Gastroesophageal sphincter (tissue), 4 donors: ENCODE data around the gene PDZD4. TPM values are rescaled to one million over a fixed set of nuclear protein-coding genes. Genes with fewer than 3 reads are reported as not detected.

Source experiments
- ATAC-seq: fragments of 150-250 bp; one replicate; pipeline ENCODE4 v1.9.1; 2016; ENCODE audit warnings: mild to moderate bottlenecking, moderate library complexity
- H3K27ac ChIP-seq, 4 donors: fragments of 200-600 bp; sonication (generic) in 3 of 4; 1 replicate in 3 of 4; 2 replicates in 1 of 4; pipeline ENCODE4 v1.5.1; 2016 to 2019
- H3K27me3 ChIP-seq: fragments of 200-600 bp; sonication (generic); one replicate; pipeline ENCODE4 v1.5.1; 2019
- H3K36me3 ChIP-seq, 2 donors: fragments of 200-600 bp; sonication (generic); one replicate each; pipeline ENCODE4 v1.5.1; 2019; ENCODE audit warnings: control low read depth in 1 of 2
- H3K4me1 ChIP-seq, 3 donors: fragments of 200-600 bp; sonication (generic); 1 replicate in 2 of 3; 2 replicates in 1 of 3; pipeline ENCODE4 v1.5.1; 2016 to 2019; ENCODE audit warnings: control low read depth in 2 of 3
- H3K4me3 ChIP-seq, 2 donors: fragments of 200-600 bp; sonication (generic); one replicate each; pipeline ENCODE4 v1.5.1; 2019; ENCODE audit warnings: mild to moderate bottlenecking in 1 of 2, moderate library complexity in 1 of 2
- H3K9me3 ChIP-seq, 3 donors: fragments of 200-600 bp; sonication (generic); one replicate each; pipeline ENCODE4 v1.5.1; 2017 to 2019; ENCODE audit warnings: control low read depth in 2 of 3
- EP300 ChIP-seq: sonication (generic); formaldehyde crosslinking; IDR thresholded peaks from one replicate; pipeline ENCODE4 v1.6.1; 2017; ENCODE audit warnings: antibody characterized with exemption, mild to moderate bottlenecking
- POLR2A ChIP-seq, 2 donors: fragments of 450-650 bp; IDR thresholded peaks; one replicate each; pipeline ENCODE4 v1.6.1; 2017; ENCODE audit warnings: antibody characterized with exemption in 2 of 2, mild to moderate bottlenecking in 2 of 2, moderate library complexity in 1 of 2
- POLR2AphosphoS5 ChIP-seq: sonication (generic); formaldehyde crosslinking; IDR thresholded peaks from one replicate; pipeline ENCODE4 v1.6.1; 2017; ENCODE audit warnings: antibody characterized with exemption
- WGBS, 2 donors: methylation state at CpG; one replicate each; pipeline ENCODE4 v1.1.5; 2018; ENCODE audit warnings: low coverage in 1 of 2; 5-methylcytosine and 5-hydroxymethylcytosine counted together
- total RNA-seq, 4 donors: library from RNA; depleted of rRNA; stranded (reverse); fragments of >200 nt; gene quantifications; one replicate each; pipeline ENCODE4 v1.1.0, GENCODE V29; 2016
- TF ChIP-seq, protein P1 (sequence below), 4 experiments: fragments of 200-600 bp in 2 of 4; fragments of 450-650 bp in 2 of 4; sonication (generic) in 1 of 4; IDR thresholded peaks; one replicate each; pipeline ENCODE4 v1.5.1; 2017 to 2019; ENCODE audit warnings: antibody characterized with exemption in 4 of 4, mild to moderate bottlenecking in 2 of 4, moderate library complexity in 2 of 4

PDZD4 gene
- total RNA-seq, 4 donors from 2014 or later = 10.6 to 48.5 (median 26.4) TPM

- ATAC-seq = peak; percentile 95
- Histone ChIP-seq H3K9me3 (no peaks in the 10 kb centered on the region), H3K4me3 (peak within 1 kb of the TSS; percentile 66 to 73), H3K36me3 (peaks cover 0 to 41% of the 10 kb centered on the region in 2 donors), H3K4me1 (peaks cover 0 to 54% (median 9%) of the 10 kb centered on the region in 3 donors), H3K27me3 (no peaks in the 10 kb centered on the region), H3K27ac (peak within 1 kb of the TSS; percentile 92 to 96 (median 94))
- TF ChIP-seq POLR2A (IDR thresholded peaks at IDR 0.05) (peak; percentile 49 to 50), POLR2AphosphoS5 (peak; percentile 32)
- TF ChIP-seq, protein P1, sequence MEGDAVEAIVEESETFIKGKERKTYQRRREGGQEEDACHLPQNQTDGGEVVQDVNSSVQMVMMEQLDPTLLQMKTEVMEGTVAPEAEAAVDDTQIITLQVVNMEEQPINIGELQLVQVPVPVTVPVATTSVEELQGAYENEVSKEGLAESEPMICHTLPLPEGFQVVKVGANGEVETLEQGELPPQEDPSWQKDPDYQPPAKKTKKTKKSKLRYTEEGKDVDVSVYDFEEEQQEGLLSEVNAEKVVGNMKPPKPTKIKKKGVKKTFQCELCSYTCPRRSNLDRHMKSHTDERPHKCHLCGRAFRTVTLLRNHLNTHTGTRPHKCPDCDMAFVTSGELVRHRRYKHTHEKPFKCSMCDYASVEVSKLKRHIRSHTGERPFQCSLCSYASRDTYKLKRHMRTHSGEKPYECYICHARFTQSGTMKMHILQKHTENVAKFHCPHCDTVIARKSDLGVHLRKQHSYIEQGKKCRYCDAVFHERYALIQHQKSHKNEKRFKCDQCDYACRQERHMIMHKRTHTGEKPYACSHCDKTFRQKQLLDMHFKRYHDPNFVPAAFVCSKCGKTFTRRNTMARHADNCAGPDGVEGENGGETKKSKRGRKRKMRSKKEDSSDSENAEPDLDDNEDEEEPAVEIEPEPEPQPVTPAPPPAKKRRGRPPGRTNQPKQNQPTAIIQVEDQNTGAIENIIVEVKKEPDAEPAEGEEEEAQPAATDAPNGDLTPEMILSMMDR (IDR thresholded peaks at IDR 0.05) = no peak
- 18% methylated on average over 12 of the region's 92 CpGs; no CpG with 5 or more reads in 1 of the 2 donors for WGBS, 2 donors
Observed at GRCh38 chrX:153794018-153794896, 36.1 kb downstream of the PDZD4 start, which contains the start of the genes IDH3G and SSR4. Gene IDH3G, minus strand, starts transcription at chrX:153794375. Its CDS starts 49 bp downstream, at chrX:153794326. Gene SSR4, plus strand, starts transcription at chrX:153794668. Its CDS starts 20 bp downstream, at chrX:153794688.

DNA sequence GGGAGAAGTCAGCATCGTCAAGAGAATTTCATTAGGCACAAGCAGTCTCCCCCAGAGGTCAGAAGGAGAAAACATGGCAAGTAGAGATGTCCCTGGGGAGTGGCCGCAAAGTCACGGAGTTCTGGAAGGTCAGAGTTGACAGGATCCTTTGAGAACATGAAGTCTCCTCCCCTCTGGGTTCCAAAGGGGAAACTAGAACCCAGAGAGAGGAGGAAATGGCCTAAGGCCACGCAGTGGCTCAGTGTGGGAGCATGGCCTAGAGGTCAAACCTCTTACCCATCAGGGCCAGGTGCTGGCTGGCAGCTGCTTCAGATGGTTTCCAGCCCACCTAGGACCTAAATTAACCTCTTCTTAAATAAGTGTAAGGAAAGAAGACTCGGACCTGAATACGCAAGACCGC is 37.1 kb downstream of the PDZD4 start:
- Histone ChIP-seq H3K36me3 (peaks cover 0 to 41% of the 10 kb centered on the region in 2 donors), H3K27me3 (no peaks in the 10 kb centered on the region), H3K4me3 (peak overlapping the region; percentile 66 to 73), H3K4me1 (peaks cover 0 to 54% (median 9%) of the 10 kb centered on the region in 3 donors), H3K27ac (peak overlapping the region; percentile 92 to 96 (median 94)), H3K9me3 (no peaks in the 10 kb centered on the region)
- TF ChIP-seq, protein P1 (IDR thresholded peaks at IDR 0.05) = no peak
- no peak for TF ChIP-seq POLR2A (IDR thresholded peaks at IDR 0.05)
- TF ChIP-seq POLR2AphosphoS5 = no peak
- TF ChIP-seq EP300 = no peak
- WGBS, 2 donors = 17 to 25% methylated on average over 1 to 5 of the region's 7 CpGs
- no peak for ATAC-seq

- ATAC-seq = no peak
- Histone ChIP-seq H3K27ac (no peak overlapping the region), H3K4me1 (peaks cover 0 to 51% (median 9%) of the 10 kb centered on the region in 3 donors), H3K4me3 (no peak overlapping the region), H3K27me3 (no peaks in the 10 kb centered on the region), H3K36me3 (peaks cover 0 to 41% of the 10 kb centered on the region in 2 donors), H3K9me3 (no peaks in the 10 kb centered on the region)
- 60% methylated on average over 2 of the region's 6 CpGs; no CpG with 5 or more reads in 1 of the 2 donors for WGBS, 2 donors
- TF ChIP-seq EP300 = no peak
- no peak for TF ChIP-seq POLR2A (IDR thresholded peaks at IDR 0.05)
- no peak for TF ChIP-seq POLR2AphosphoS5
- TF ChIP-seq, protein P1 (IDR thresholded peaks at IDR 0.05) = no peak
Observed at GRCh38 chrX:153792368-153792767, 38.0 kb downstream of the PDZD4 start.

DNA sequence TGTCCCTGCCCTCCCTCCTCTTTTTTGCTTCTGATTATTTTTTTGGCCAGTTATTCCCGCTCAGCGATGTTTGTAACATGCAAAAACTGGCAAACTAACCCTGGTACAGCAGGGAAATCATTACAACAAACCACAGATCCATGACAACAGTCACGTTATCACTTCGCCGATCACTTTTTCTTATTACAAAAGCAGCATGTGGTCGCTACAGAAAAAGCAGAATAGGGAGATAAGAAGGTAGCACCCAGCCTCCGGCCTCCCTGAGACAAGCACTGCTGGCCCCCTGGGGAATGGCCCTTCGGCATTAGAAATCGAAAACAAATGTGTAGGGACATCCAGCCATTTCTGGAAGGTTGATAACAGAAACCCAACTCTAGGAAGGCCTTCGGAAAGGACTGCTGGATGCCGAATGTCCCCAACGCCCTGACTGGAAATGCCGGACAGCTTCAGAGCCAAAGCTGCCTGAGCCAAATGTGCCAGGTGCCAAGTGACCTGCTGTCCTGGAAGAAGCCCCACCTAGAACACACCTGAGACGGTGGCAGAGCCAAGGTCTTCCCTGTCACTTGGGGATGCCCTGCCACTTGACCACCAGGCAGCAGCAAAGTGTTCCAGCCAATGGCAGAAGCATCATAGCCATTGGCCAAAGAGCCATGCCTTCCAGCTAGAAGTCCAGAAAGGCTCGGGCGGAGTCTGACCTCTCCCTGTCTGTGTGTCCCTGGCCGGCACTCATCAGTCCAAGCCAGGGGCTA is 39.1 kb downstream of the PDZD4 start:
- peaks cover 0 to 43% (median 9%) of the 10 kb centered on the region in 3 donors for H3K4me1 ChIP-seq
- no peak overlapping the region for H3K4me3 ChIP-seq
- TF ChIP-seq EP300 (no peak), POLR2AphosphoS5 (no peak), POLR2A (IDR thresholded peaks at IDR 0.05) (no peak)
- TF ChIP-seq, protein P1 (IDR thresholded peaks at IDR 0.05) = no peak
- H3K27me3 ChIP-seq = no peaks in the 10 kb centered on the region
- 76 to 89% methylated on average over 3 to 4 of the region's 17 CpGs for WGBS, 2 donors
- H3K27ac ChIP-seq = no peak overlapping the region
- H3K36me3 ChIP-seq = peaks cover 0 to 45% of the 10 kb centered on the region in 2 donors
- H3K9me3 ChIP-seq = no peaks in the 10 kb centered on the region
- ATAC-seq = no peak
